Left renal cortex interstitium (tissue), 4 donors: Measurements from ENCODE around the gene MRPL14. TPM values are rescaled to one million over a fixed set of nuclear protein-coding genes. Genes with fewer than 3 reads are reported as not detected.
"Not testable (repeated sequence)": the region's sequence is repeated elsewhere in the genome, so short reads cannot be mapped to it uniquely, and the experiment has no call there.

Experiments
- DNase-seq, 4 donors: peaks; one replicate each; pipeline ENCODE4 v3.0.0-alpha.2; 2013; ENCODE audit warnings: low read depth in 4 of 4, low spot score in 2 of 4, missing footprints in 1 of 4
- polyA plus RNA-seq, 4 donors: library from polyadenylated mRNA; unstranded; fragments of 120-200 nt; gene quantifications; one replicate each; pipeline ENCODE4 v1.2.1, GENCODE V29; 2013; ENCODE audit not compliant: insufficient read length in 4 of 4

The MRPL14 gene
- polyA plus RNA-seq, 4 donors: 37.1 to 60.1 (median 43.3) TPM

- DNase-seq: no peak
Measured at GRCh38 chr6:44150317-44150917, 23.2 kb upstream of the MRPL14 start.

GRCh38 chr6:44149369-44150012 is 22.2 kb upstream of the MRPL14 start:
- no peak for DNase-seq

- no peak for DNase-seq
Measured at GRCh38 chr6:44148306-44148705, 21.1 kb upstream of the MRPL14 start.

- no peak for DNase-seq
Measured at GRCh38 chr6:44147256-44147655, 20.0 kb upstream of the MRPL14 start.

GRCh38 chr6:44146685-44147084 is 19.4 kb upstream of the MRPL14 start:
- DNase-seq: no peak

- DNase-seq: no peak
Measured at GRCh38 chr6:44145839-44146238, 18.6 kb upstream of the MRPL14 start.

GRCh38 chr6:44144536-44144935 is 17.3 kb upstream of the MRPL14 start:
- DNase-seq: not testable (repeated sequence)

GRCh38 chr6:44143731-44144130 is 16.5 kb upstream of the MRPL14 start:
- DNase-seq: no peak

GRCh38 chr6:44142835-44143234 is 15.6 kb upstream of the MRPL14 start:
- no peak for DNase-seq

- DNase-seq: no peak
Measured at GRCh38 chr6:44139351-44139743, 12.1 kb upstream of the MRPL14 start.

- no peak for DNase-seq
Measured at GRCh38 chr6:44138717-44139350, 11.6 kb upstream of the MRPL14 start.

GRCh38 chr6:44135875-44136274 is 8.6 kb upstream of the MRPL14 start:
- no peak for DNase-seq

- DNase-seq: no peak
Measured at GRCh38 chr6:44135173-44135758, 8.0 kb upstream of the MRPL14 start.

GRCh38 chr6:44133981-44134711 is 6.9 kb upstream of the MRPL14 start:
- DNase-seq: no peak

GRCh38 chr6:44133003-44133931 is 6.0 kb upstream of the MRPL14 start:
- DNase-seq: no peak

GRCh38 chr6:44132476-44132875 is 5.2 kb upstream of the MRPL14 start:
- no peak for DNase-seq

GRCh38 chr6:44131892-44132291 is 4.6 kb upstream of the MRPL14 start:
- no peak for DNase-seq

- DNase-seq: no peak
Measured at GRCh38 chr6:44129841-44130322, 2.6 kb upstream of the MRPL14 start.

GRCh38 chr6:44128020-44128917 is 1.0 kb upstream of the MRPL14 start:
- DNase-seq: no peak
